OCI-LY7 (cell line): ENCODE data around the gene IL22RA2. TPM values are rescaled to one million over a fixed set of nuclear protein-coding genes. Genes with fewer than 3 reads are reported as not detected.

Experiments
- BruUV-seq: library from RNA; stranded (reverse); fragments of 400-500 nt; replicated peaks from 2 replicates; lab custom pipeline; 2021; lab: Mats Ljungman, UMichigan
- CTCF ChIA-PET: fragments of 300-600 bp; sonication (Branson Sonifier 250); formaldehyde crosslinking; loops from one replicate; lab custom pipeline; 2022; ENCODE audit warnings: antibody characterized with exemption; ENCODE audit not compliant: unreplicated experiment; lab: Charles Lee
- POLR2A ChIA-PET: fragments of 300-600 bp; sonication (Branson Sonifier 250); formaldehyde crosslinking; loops from one replicate; lab custom pipeline; 2022; ENCODE audit warnings: antibody characterized with exemption; lab: Charles Lee
- DNase-seq: peaks from one replicate; pipeline ENCODE4 v3.0.0-alpha.2; 2015; ENCODE audit warnings: low spot score
- H2AFZ ChIP-seq: fragments of 200-600 bp; sonication (generic), shearing (Covaris generic); 2 replicates; pipeline ENCODE4 v1.6.1; 2014; ENCODE audit warnings: mild to moderate bottlenecking, antibody characterized with exemption, low read length, moderate library complexity
- H3K27ac ChIP-seq: fragments of 200-600 bp; sonication (generic); 2 replicates; pipeline ENCODE4 v1.5.1; 2014; ENCODE audit warnings: mixed run types, low read depth, mild to moderate bottlenecking, moderate library complexity, low read length, inconsistent platforms; ENCODE audit not compliant: poor library complexity, severe bottlenecking
- H3K36me3 ChIP-seq: fragments of 200-600 bp; sonication (generic); 2 replicates; pipeline ENCODE4 v1.6.1; 2014; ENCODE audit warnings: mild to moderate bottlenecking, antibody characterized with exemption, low read length, moderate library complexity, mixed read lengths; ENCODE audit not compliant: insufficient read depth
- H3K4me1 ChIP-seq: fragments of 200-600 bp; sonication (generic); 2 replicates; pipeline ENCODE4 v1.5.1; 2014; ENCODE audit warnings: mild to moderate bottlenecking, low read length; ENCODE audit not compliant: insufficient read depth, poor library complexity, severe bottlenecking
- H3K4me2 ChIP-seq: fragments of 200-600 bp; sonication (generic); 2 replicates; pipeline ENCODE4 v1.6.1; 2014; ENCODE audit warnings: mild to moderate bottlenecking, low read length
- H3K4me3 ChIP-seq: fragments of 200-600 bp; sonication (generic); 2 replicates; pipeline ENCODE4 v1.5.1; 2014; ENCODE audit warnings: mild to moderate bottlenecking, low read depth, low read length; ENCODE audit not compliant: poor library complexity, severe bottlenecking
- H3K79me2 ChIP-seq: fragments of 200-600 bp; sonication (generic); 2 replicates; pipeline ENCODE4 v1.6.1; 2016; ENCODE audit warnings: low read depth, mild to moderate bottlenecking, low read length, moderate library complexity, mixed read lengths; ENCODE audit not compliant: insufficient read depth
- H3K9me2 ChIP-seq: fragments of 200-600 bp; sonication (generic); 2 replicates; pipeline ENCODE4 v1.6.1; 2016; ENCODE audit warnings: mild to moderate bottlenecking, low read length, mixed read lengths; ENCODE audit not compliant: insufficient read depth
- H3K9me3 ChIP-seq: fragments of 200-600 bp; sonication (generic); 2 replicates; pipeline ENCODE4 v1.6.1; 2014; ENCODE audit warnings: mild to moderate bottlenecking, mixed run types, low read length, mixed read lengths
- H4K20me1 ChIP-seq: fragments of 200-600 bp; sonication (generic); 2 replicates; pipeline ENCODE4 v1.6.1; 2014; ENCODE audit warnings: mild to moderate bottlenecking, antibody characterized with exemption, low read length, moderate library complexity, mixed read lengths; ENCODE audit not compliant: insufficient read depth
- EZH2phosphoT487 ChIP-seq: fragments of 200-600 bp; sonication (generic); IDR thresholded peaks from 2 replicates; pipeline ENCODE4 v1.6.1; 2018; ENCODE audit warnings: low read depth, borderline replicate concordance, mild to moderate bottlenecking, mixed run types, antibody characterized with exemption, low read length, moderate library complexity, mixed read lengths
- intact Hi-C: fragments of 100-400 bp; cut with micrococcal nuclease; formaldehyde crosslinking; loops from one replicate; pipeline ENCODE4 v1.10.0; 2022; ENCODE audit not compliant: unreplicated experiment
- total RNA-seq, 2 experiments: library from RNA; depleted of rRNA in 1 of 2; stranded (reverse); fragments of >200 nt in 1 of 2; shearing (Covaris generic) in 1 of 2; gene quantifications; 2 replicates each; pipeline ENCODE4 v1.2.3, GENCODE V29; 2014 to 2022
- TF ChIP-seq, protein P1 (sequence below): fragments of 200-600 bp; sonication (generic); conservative IDR thresholded peaks from 2 replicates; pipeline ENCODE4 v1.5.1; 2014; ENCODE audit warnings: mild to moderate bottlenecking, antibody characterized with exemption, low read length, moderate library complexity, mixed read lengths

Gene IL22RA2
- total RNA-seq, 2 experiments from 2014 or later: not detected

DNA sequence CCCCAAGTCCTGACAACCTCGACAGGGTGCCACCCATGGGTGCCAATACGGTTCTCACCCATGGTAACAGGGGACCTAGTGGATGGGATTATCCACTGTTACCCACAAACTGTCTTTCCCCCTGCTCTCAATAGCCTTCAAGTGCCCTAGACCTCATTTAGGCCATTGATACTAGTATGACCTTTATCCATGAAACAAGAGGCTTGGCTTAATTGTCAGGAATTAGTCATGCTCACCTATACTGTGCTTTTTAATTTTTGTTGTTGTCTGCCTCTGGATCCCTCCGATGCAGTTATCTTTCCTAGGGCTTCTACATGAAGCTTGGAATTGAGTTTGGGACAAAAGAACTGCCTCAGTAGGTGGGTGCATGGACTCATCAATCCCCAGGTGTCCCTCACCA, 11.8 kb upstream of the IL22RA2 start:
- H3K9me2 ChIP-seq: no peaks in the 10 kb centered on the region
- H3K4me1 ChIP-seq: no peaks in the 10 kb centered on the region
- no peak overlapping the region for H2AFZ ChIP-seq
- H3K79me2 ChIP-seq: no peaks in the 10 kb centered on the region
- no peaks in the 10 kb centered on the region for H3K36me3 ChIP-seq
- H3K9me3 ChIP-seq: peaks cover 56% of the 10 kb centered on the region
- no peak for DNase-seq
- H3K4me2 ChIP-seq: no peak overlapping the region
- TF ChIP-seq, protein P1, sequence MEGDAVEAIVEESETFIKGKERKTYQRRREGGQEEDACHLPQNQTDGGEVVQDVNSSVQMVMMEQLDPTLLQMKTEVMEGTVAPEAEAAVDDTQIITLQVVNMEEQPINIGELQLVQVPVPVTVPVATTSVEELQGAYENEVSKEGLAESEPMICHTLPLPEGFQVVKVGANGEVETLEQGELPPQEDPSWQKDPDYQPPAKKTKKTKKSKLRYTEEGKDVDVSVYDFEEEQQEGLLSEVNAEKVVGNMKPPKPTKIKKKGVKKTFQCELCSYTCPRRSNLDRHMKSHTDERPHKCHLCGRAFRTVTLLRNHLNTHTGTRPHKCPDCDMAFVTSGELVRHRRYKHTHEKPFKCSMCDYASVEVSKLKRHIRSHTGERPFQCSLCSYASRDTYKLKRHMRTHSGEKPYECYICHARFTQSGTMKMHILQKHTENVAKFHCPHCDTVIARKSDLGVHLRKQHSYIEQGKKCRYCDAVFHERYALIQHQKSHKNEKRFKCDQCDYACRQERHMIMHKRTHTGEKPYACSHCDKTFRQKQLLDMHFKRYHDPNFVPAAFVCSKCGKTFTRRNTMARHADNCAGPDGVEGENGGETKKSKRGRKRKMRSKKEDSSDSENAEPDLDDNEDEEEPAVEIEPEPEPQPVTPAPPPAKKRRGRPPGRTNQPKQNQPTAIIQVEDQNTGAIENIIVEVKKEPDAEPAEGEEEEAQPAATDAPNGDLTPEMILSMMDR: no peak
- no peak for TF ChIP-seq EZH2phosphoT487
- H3K4me3 ChIP-seq: no peak overlapping the region
- ChIA-PET POLR2A (no interaction called here), CTCF (no interaction called here)
- intact Hi-C loops: no loop called here
- H3K27ac ChIP-seq: no peak overlapping the region
- no TSS peak for BruUV-seq
- H4K20me1 ChIP-seq: no peaks in the 10 kb centered on the region

- intact Hi-C loops: loop anchor here (5.0 kb wide), 1 partner anchor 130 kb away; no protein-coding TSS in a partner anchor
- BruUV-seq: no TSS peak
- ChIA-PET CTCF (no interaction called here), POLR2A (interaction anchor here (1.0 kb wide), 1 partner anchor 17 kb away, joined by 3 read pairs; no protein-coding TSS in a partner anchor)
- no peak overlapping the region for H3K4me3 ChIP-seq
- no peaks in the 10 kb centered on the region for H3K9me2 ChIP-seq
- no peaks in the 10 kb centered on the region for H3K79me2 ChIP-seq
- H2AFZ ChIP-seq: no peak overlapping the region
- no peak overlapping the region for H3K27ac ChIP-seq
- H3K4me1 ChIP-seq: no peaks in the 10 kb centered on the region
- H4K20me1 ChIP-seq: no peaks in the 10 kb centered on the region
- H3K9me3 ChIP-seq: peaks cover 41% of the 10 kb centered on the region
- H3K36me3 ChIP-seq: no peaks in the 10 kb centered on the region
- no peak for DNase-seq
- H3K4me2 ChIP-seq: no peak overlapping the region
- TF ChIP-seq, protein P1: no peak
These were observed 9.2 kb upstream of the IL22RA2 start for GRCh38 chr6:137182654-137183073.

- Histone ChIP-seq H3K4me1 (no peaks in the 10 kb centered on the region), H3K36me3 (no peaks in the 10 kb centered on the region), H3K9me2 (no peaks in the 10 kb centered on the region), H3K4me3 (no peak overlapping the region), H2AFZ (no peak overlapping the region), H3K9me3 (peaks cover 41% of the 10 kb centered on the region), H3K79me2 (no peaks in the 10 kb centered on the region), H3K4me2 (no peak overlapping the region), H4K20me1 (no peaks in the 10 kb centered on the region), H3K27ac (no peak overlapping the region)
- DNase-seq: peak; percentile 28
- no TSS peak for BruUV-seq
- CTCF ChIA-PET: no interaction called here
- intact Hi-C loops: loop anchor here (5.0 kb wide), 1 partner anchor 130 kb away; no protein-coding TSS in a partner anchor
- TF ChIP-seq, protein P1: no peak
- no peak for TF ChIP-seq EZH2phosphoT487
- POLR2A ChIA-PET: interaction anchor here (0.5 to 1.2 kb wide), 3 partner anchors 9 to 47 kb away, joined by 3 to 4 read pairs (median 3); no protein-coding TSS in a partner anchor
These were observed 8.6 kb upstream of the IL22RA2 start for GRCh38 chr6:137181891-137182653.
